OCI-LY7 (cell line): ENCODE measurements around the gene KRTCAP2. TPM values are rescaled to one million over a fixed set of nuclear protein-coding genes. Genes with fewer than 3 reads are reported as not detected.

Source experiments
- BruUV-seq: library from RNA; stranded (reverse); fragments of 400-500 nt; replicated peaks from 2 replicates; lab custom pipeline; 2021; lab: Mats Ljungman, UMichigan
- CTCF ChIA-PET: fragments of 300-600 bp; sonication (Branson Sonifier 250); formaldehyde crosslinking; loops from one replicate; lab custom pipeline; 2022; ENCODE audit warnings: antibody characterized with exemption; ENCODE audit not compliant: unreplicated experiment; lab: Charles Lee
- POLR2A ChIA-PET: fragments of 300-600 bp; sonication (Branson Sonifier 250); formaldehyde crosslinking; loops from one replicate; lab custom pipeline; 2022; ENCODE audit warnings: antibody characterized with exemption; lab: Charles Lee
- DNase-seq: peaks from one replicate; pipeline ENCODE4 v3.0.0-alpha.2; 2015; ENCODE audit warnings: low spot score
- H2AFZ ChIP-seq: fragments of 200-600 bp; sonication (generic), shearing (Covaris generic); 2 replicates; pipeline ENCODE4 v1.6.1; 2014; ENCODE audit warnings: mild to moderate bottlenecking, antibody characterized with exemption, low read length, moderate library complexity
- H3K27ac ChIP-seq: fragments of 200-600 bp; sonication (generic); 2 replicates; pipeline ENCODE4 v1.5.1; 2014; ENCODE audit warnings: mixed run types, low read depth, mild to moderate bottlenecking, moderate library complexity, low read length, inconsistent platforms; ENCODE audit not compliant: poor library complexity, severe bottlenecking
- H3K36me3 ChIP-seq: fragments of 200-600 bp; sonication (generic); 2 replicates; pipeline ENCODE4 v1.6.1; 2014; ENCODE audit warnings: mild to moderate bottlenecking, antibody characterized with exemption, low read length, moderate library complexity, mixed read lengths; ENCODE audit not compliant: insufficient read depth
- H3K4me1 ChIP-seq: fragments of 200-600 bp; sonication (generic); 2 replicates; pipeline ENCODE4 v1.5.1; 2014; ENCODE audit warnings: mild to moderate bottlenecking, low read length; ENCODE audit not compliant: insufficient read depth, poor library complexity, severe bottlenecking
- H3K4me2 ChIP-seq: fragments of 200-600 bp; sonication (generic); 2 replicates; pipeline ENCODE4 v1.6.1; 2014; ENCODE audit warnings: mild to moderate bottlenecking, low read length
- H3K4me3 ChIP-seq: fragments of 200-600 bp; sonication (generic); 2 replicates; pipeline ENCODE4 v1.5.1; 2014; ENCODE audit warnings: mild to moderate bottlenecking, low read depth, low read length; ENCODE audit not compliant: poor library complexity, severe bottlenecking
- H3K79me2 ChIP-seq: fragments of 200-600 bp; sonication (generic); 2 replicates; pipeline ENCODE4 v1.6.1; 2016; ENCODE audit warnings: low read depth, mild to moderate bottlenecking, low read length, moderate library complexity, mixed read lengths; ENCODE audit not compliant: insufficient read depth
- H3K9me2 ChIP-seq: fragments of 200-600 bp; sonication (generic); 2 replicates; pipeline ENCODE4 v1.6.1; 2016; ENCODE audit warnings: mild to moderate bottlenecking, low read length, mixed read lengths; ENCODE audit not compliant: insufficient read depth
- H3K9me3 ChIP-seq: fragments of 200-600 bp; sonication (generic); 2 replicates; pipeline ENCODE4 v1.6.1; 2014; ENCODE audit warnings: mild to moderate bottlenecking, mixed run types, low read length, mixed read lengths
- H4K20me1 ChIP-seq: fragments of 200-600 bp; sonication (generic); 2 replicates; pipeline ENCODE4 v1.6.1; 2014; ENCODE audit warnings: mild to moderate bottlenecking, antibody characterized with exemption, low read length, moderate library complexity, mixed read lengths; ENCODE audit not compliant: insufficient read depth
- EZH2phosphoT487 ChIP-seq: fragments of 200-600 bp; sonication (generic); IDR thresholded peaks from 2 replicates; pipeline ENCODE4 v1.6.1; 2018; ENCODE audit warnings: low read depth, borderline replicate concordance, mild to moderate bottlenecking, mixed run types, antibody characterized with exemption, low read length, moderate library complexity, mixed read lengths
- intact Hi-C: fragments of 100-400 bp; cut with micrococcal nuclease; formaldehyde crosslinking; loops from one replicate; pipeline ENCODE4 v1.10.0; 2022; ENCODE audit not compliant: unreplicated experiment
- total RNA-seq, 2 experiments: library from RNA; depleted of rRNA in 1 of 2; stranded (reverse); fragments of >200 nt in 1 of 2; shearing (Covaris generic) in 1 of 2; gene quantifications; 2 replicates each; pipeline ENCODE4 v1.2.3, GENCODE V29; 2014 to 2022
- TF ChIP-seq, protein P1 (sequence below): fragments of 200-600 bp; sonication (generic); conservative IDR thresholded peaks from 2 replicates; pipeline ENCODE4 v1.5.1; 2014; ENCODE audit warnings: mild to moderate bottlenecking, antibody characterized with exemption, low read length, moderate library complexity, mixed read lengths

The KRTCAP2 gene
- total RNA-seq, 2 experiments from 2014 or later = 128 to 141 TPM

DNA sequence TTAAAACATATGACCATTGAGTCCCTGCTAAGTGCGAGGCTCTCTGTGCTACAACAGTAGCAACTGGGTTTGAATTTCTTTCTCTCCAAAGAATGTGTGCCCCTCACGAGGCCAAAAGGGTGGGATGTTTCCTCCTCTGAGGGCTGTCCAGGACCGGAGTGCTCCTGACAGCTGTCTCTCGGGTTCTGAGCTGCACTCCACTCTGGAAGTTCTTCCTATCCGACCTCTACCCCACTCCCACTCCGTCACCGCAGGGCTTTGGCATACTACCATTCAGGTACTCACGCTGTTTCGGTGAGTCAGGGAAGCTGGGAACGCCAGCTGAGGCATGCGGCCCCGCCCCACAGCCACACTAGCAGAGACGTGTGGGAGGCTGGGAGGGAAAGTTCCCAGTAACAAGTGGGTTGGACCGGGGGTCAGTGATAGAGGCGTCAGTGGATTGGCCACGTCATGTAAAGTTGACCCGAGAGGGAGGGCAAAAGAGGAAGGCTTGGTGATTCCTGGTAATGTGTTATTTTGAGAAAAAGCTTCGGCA lies 38.2 kb downstream of the KRTCAP2 start:
- DNase-seq = no peak
- BruUV-seq = TSS peak; percentile 80
- Histone ChIP-seq H3K79me2 (peaks cover 5% of the 10 kb centered on the region; the same call in 1 of the 2 replicates), H3K36me3 (peaks cover 13% of the 10 kb centered on the region; the same call in 1 of the 2 replicates), H4K20me1 (no peaks in the 10 kb centered on the region), H3K4me2 (peak overlapping the region; percentile 91), H3K9me3 (no peaks in the 10 kb centered on the region), H3K4me3 (peak overlapping the region; percentile 81), H3K4me1 (peaks cover 25% of the 10 kb centered on the region), H2AFZ (peak overlapping the region; percentile 65; the same call in 1 of the 2 replicates), H3K9me2 (no peaks in the 10 kb centered on the region), H3K27ac (peak overlapping the region; percentile 67)
- POLR2A ChIA-PET = interaction anchor here (0.6 to 1.4 kb wide), 2 partner anchors 16 to 89 kb away, joined by 3 read pairs; no protein-coding TSS in a partner anchor
- no peak for TF ChIP-seq EZH2phosphoT487
- TF ChIP-seq, protein P1, sequence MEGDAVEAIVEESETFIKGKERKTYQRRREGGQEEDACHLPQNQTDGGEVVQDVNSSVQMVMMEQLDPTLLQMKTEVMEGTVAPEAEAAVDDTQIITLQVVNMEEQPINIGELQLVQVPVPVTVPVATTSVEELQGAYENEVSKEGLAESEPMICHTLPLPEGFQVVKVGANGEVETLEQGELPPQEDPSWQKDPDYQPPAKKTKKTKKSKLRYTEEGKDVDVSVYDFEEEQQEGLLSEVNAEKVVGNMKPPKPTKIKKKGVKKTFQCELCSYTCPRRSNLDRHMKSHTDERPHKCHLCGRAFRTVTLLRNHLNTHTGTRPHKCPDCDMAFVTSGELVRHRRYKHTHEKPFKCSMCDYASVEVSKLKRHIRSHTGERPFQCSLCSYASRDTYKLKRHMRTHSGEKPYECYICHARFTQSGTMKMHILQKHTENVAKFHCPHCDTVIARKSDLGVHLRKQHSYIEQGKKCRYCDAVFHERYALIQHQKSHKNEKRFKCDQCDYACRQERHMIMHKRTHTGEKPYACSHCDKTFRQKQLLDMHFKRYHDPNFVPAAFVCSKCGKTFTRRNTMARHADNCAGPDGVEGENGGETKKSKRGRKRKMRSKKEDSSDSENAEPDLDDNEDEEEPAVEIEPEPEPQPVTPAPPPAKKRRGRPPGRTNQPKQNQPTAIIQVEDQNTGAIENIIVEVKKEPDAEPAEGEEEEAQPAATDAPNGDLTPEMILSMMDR = no peak
- CTCF ChIA-PET = no interaction called here
- intact Hi-C loops = no loop called here

DNA sequence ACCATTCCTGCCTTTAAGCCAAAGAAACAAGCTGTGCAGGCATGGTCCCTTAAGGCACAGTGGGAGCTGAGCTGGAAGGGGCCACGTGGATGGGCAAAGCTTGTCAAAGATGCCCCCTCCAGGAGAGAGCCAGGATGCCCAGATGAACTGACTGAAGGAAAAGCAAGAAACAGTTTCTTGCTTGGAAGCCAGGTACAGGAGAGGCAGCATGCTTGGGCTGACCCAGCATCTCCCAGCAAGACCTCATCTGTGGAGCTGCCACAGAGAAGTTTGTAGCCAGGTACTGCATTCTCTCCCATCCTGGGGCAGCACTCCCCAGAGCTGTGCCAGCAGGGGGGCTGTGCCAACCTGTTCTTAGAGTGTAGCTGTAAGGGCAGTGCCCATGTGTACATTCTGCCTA lies 38.8 kb downstream of the KRTCAP2 start:
- POLR2A ChIA-PET = interaction anchor here (0.6 to 1.4 kb wide), 3 partner anchors 17 to 90 kb away, joined by 3 read pairs; no protein-coding TSS in a partner anchor
- no peak for DNase-seq
- Histone ChIP-seq H3K27ac (no peak overlapping the region), H3K4me2 (peak overlapping the region; percentile 91), H3K9me3 (no peaks in the 10 kb centered on the region), H3K79me2 (no peaks in the 10 kb centered on the region; the same call in 1 of the 2 replicates), H3K4me3 (peak overlapping the region; percentile 81), H3K36me3 (peaks cover 13% of the 10 kb centered on the region; the same call in 1 of the 2 replicates), H3K9me2 (no peaks in the 10 kb centered on the region), H4K20me1 (no peaks in the 10 kb centered on the region), H3K4me1 (peaks cover 25% of the 10 kb centered on the region), H2AFZ (no peak overlapping the region)
- intact Hi-C loops = no loop called here
- CTCF ChIA-PET = no interaction called here
- TF ChIP-seq, protein P1 = no peak
- TF ChIP-seq EZH2phosphoT487 = no peak
- BruUV-seq = no TSS peak

DNA sequence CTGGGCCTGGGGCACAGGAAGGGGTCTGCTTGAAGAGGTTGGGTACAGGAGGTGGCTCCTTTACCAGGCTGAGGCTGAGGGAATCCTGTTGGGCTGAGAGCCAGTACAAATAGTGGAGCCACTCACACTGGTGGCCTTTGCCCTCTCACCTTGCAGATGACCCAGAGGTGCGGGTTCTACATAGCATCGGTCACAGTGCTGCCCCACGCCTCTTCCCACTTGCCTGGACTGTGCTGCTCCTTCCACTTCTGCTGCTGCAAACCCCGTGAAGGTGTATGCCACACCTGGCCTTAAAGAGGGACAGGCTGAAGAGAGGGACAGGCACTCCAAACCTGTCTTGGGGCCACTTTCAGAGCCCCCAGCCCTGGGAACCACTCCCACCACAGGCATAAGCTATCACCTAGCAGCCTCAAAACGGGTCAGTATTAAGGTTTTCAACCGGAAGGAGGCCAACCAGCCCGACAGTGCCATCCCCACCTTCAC lies 39.3 kb downstream of the KRTCAP2 start:
- DNase-seq = no peak
- no peak overlapping the region for H2AFZ ChIP-seq
- no peaks in the 10 kb centered on the region for H3K9me3 ChIP-seq
- H3K4me1 ChIP-seq = peaks cover 23% of the 10 kb centered on the region
- peaks cover 12% of the 10 kb centered on the region; the same call in 1 of the 2 replicates for H3K36me3 ChIP-seq
- TF ChIP-seq, protein P1 = no peak
- no peak for TF ChIP-seq EZH2phosphoT487
- no TSS peak for BruUV-seq
- no peaks in the 10 kb centered on the region for H4K20me1 ChIP-seq
- H3K4me2 ChIP-seq = no peak overlapping the region
- no peaks in the 10 kb centered on the region for H3K9me2 ChIP-seq
- POLR2A ChIA-PET = interaction anchor here (0.6 to 1.4 kb wide), 2 partner anchors 17 to 25 kb away, joined by 3 read pairs; no protein-coding TSS in a partner anchor
- intact Hi-C loops = no loop called here
- H3K27ac ChIP-seq = no peak overlapping the region
- H3K4me3 ChIP-seq = no peak overlapping the region
- CTCF ChIA-PET = no interaction called here
- H3K79me2 ChIP-seq = no peaks in the 10 kb centered on the region; the same call in 1 of the 2 replicates
